Measurements from ENCODE around the gene PERM1. TPM values are rescaled to one million over a fixed set of nuclear protein-coding genes. Genes with fewer than 3 reads are reported as not detected.
A peak's percentile ranks its signal among the peaks of the same experiment; 100 is the strongest.

Gene PERM1
- total and polyA plus RNA-seq, 9 of the 15 experiments (the other 6 are each of a cell fraction or from before 2014, with no cell fraction given): not detected

DNA sequence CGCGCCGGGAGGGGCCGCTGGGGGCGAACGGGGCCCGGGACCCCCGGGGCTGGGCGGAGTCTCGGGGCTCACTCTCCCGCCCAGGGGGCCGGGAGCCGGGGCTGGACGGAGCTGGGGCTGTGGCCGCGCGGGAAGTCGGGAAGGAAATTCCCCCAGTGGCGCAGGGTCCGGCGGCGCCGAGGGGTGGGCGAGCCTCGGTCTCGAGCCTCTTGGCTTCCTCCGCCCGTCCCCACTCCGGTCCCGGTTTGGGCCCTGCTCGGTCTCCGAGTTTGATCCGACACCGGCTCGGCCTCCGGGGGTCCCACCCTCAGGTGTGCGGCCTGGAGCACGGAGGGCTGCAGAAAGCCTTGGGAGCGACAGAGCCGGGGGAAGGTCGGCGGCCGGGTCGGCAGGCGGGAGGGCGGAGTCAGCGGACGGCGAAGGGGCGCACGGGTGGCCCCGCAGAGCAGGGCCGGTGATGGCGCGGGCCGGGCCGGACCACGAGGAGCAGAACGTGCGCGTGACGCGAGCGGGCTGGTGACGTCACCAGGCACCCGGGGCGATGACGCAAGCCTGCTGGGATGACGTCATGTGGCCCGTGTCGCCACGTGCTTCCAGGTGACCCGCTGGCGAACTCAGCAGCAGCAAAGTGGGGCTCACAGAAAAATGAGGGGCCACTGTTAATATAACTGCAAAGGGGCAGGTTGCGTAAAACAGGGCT lies 18.6 kb upstream of the PERM1 start (continued):
- TF ChIP-seq, protein P1, sequence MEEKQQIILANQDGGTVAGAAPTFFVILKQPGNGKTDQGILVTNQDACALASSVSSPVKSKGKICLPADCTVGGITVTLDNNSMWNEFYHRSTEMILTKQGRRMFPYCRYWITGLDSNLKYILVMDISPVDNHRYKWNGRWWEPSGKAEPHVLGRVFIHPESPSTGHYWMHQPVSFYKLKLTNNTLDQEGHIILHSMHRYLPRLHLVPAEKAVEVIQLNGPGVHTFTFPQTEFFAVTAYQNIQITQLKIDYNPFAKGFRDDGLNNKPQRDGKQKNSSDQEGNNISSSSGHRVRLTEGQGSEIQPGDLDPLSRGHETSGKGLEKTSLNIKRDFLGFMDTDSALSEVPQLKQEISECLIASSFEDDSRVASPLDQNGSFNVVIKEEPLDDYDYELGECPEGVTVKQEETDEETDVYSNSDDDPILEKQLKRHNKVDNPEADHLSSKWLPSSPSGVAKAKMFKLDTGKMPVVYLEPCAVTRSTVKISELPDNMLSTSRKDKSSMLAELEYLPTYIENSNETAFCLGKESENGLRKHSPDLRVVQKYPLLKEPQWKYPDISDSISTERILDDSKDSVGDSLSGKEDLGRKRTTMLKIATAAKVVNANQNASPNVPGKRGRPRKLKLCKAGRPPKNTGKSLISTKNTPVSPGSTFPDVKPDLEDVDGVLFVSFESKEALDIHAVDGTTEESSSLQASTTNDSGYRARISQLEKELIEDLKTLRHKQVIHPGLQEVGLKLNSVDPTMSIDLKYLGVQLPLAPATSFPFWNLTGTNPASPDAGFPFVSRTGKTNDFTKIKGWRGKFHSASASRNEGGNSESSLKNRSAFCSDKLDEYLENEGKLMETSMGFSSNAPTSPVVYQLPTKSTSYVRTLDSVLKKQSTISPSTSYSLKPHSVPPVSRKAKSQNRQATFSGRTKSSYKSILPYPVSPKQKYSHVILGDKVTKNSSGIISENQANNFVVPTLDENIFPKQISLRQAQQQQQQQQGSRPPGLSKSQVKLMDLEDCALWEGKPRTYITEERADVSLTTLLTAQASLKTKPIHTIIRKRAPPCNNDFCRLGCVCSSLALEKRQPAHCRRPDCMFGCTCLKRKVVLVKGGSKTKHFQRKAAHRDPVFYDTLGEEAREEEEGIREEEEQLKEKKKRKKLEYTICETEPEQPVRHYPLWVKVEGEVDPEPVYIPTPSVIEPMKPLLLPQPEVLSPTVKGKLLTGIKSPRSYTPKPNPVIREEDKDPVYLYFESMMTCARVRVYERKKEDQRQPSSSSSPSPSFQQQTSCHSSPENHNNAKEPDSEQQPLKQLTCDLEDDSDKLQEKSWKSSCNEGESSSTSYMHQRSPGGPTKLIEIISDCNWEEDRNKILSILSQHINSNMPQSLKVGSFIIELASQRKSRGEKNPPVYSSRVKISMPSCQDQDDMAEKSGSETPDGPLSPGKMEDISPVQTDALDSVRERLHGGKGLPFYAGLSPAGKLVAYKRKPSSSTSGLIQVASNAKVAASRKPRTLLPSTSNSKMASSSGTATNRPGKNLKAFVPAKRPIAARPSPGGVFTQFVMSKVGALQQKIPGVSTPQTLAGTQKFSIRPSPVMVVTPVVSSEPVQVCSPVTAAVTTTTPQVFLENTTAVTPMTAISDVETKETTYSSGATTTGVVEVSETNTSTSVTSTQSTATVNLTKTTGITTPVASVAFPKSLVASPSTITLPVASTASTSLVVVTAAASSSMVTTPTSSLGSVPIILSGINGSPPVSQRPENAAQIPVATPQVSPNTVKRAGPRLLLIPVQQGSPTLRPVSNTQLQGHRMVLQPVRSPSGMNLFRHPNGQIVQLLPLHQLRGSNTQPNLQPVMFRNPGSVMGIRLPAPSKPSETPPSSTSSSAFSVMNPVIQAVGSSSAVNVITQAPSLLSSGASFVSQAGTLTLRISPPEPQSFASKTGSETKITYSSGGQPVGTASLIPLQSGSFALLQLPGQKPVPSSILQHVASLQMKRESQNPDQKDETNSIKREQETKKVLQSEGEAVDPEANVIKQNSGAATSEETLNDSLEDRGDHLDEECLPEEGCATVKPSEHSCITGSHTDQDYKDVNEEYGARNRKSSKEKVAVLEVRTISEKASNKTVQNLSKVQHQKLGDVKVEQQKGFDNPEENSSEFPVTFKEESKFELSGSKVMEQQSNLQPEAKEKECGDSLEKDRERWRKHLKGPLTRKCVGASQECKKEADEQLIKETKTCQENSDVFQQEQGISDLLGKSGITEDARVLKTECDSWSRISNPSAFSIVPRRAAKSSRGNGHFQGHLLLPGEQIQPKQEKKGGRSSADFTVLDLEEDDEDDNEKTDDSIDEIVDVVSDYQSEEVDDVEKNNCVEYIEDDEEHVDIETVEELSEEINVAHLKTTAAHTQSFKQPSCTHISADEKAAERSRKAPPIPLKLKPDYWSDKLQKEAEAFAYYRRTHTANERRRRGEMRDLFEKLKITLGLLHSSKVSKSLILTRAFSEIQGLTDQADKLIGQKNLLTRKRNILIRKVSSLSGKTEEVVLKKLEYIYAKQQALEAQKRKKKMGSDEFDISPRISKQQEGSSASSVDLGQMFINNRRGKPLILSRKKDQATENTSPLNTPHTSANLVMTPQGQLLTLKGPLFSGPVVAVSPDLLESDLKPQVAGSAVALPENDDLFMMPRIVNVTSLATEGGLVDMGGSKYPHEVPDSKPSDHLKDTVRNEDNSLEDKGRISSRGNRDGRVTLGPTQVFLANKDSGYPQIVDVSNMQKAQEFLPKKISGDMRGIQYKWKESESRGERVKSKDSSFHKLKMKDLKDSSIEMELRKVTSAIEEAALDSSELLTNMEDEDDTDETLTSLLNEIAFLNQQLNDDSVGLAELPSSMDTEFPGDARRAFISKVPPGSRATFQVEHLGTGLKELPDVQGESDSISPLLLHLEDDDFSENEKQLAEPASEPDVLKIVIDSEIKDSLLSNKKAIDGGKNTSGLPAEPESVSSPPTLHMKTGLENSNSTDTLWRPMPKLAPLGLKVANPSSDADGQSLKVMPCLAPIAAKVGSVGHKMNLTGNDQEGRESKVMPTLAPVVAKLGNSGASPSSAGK (IDR thresholded peaks at IDR 0.05): peak; percentile 100
- TF ChIP-seq NR2C1 (IDR thresholded peaks at IDR 0.05) (no peak), NR2C1 (tag; IDR thresholded peaks at IDR 0.05) (peak; percentile 62), PCBP2 (IDR thresholded peaks at IDR 0.05; ENCODE audit: low read depth, low read length, poor library complexity, severe bottlenecking) (peak; percentile 75), ETV5 (CRISPR knock-in tag; IDR thresholded peaks at IDR 0.05; ENCODE audit: low read depth) (peak; percentile 70), ZNF282 (CRISPR knock-in tag; IDR thresholded peaks at IDR 0.05) (peak; percentile 100), ZNF644 (tag; IDR thresholded peaks at IDR 0.05; ENCODE audit: low read depth) (0 out of 2 replicates have a peak, but pooled peaks have one; percentile 31)
- TF ChIP-seq, protein P2, sequence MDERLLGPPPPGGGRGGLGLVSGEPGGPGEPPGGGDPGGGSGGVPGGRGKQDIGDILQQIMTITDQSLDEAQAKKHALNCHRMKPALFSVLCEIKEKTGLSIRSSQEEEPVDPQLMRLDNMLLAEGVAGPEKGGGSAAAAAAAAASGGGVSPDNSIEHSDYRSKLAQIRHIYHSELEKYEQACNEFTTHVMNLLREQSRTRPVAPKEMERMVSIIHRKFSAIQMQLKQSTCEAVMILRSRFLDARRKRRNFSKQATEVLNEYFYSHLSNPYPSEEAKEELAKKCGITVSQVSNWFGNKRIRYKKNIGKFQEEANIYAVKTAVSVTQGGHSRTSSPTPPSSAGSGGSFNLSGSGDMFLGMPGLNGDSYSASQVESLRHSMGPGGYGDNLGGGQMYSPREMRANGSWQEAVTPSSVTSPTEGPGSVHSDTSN (CRISPR knock-in tag; IDR thresholded peaks at IDR 0.05; ENCODE audit: low read depth): no peak
- TF ChIP-seq, protein P2 (tag; conservative IDR thresholded peaks at IDR 0.05; ENCODE audit: low read depth): no peak

Data from K562 (cell line).